Left ventricle myocardium superior (tissue), 1 donor: ENCODE results near the gene ABHD14A. TPM values are rescaled to one million over a fixed set of nuclear protein-coding genes. Genes with fewer than 3 reads are reported as not detected.
A peak's percentile ranks its signal among the peaks of the same experiment; 100 is the strongest.

Experiments used
- ATAC-seq: fragments of 200-7000 bp; cut with Tn5 transposase; one replicate; pipeline ENCODE4 v1.9.1; 2020; ENCODE audit warnings: mild to moderate bottlenecking, moderate library complexity
- DNase-seq: peaks from one replicate; pipeline ENCODE4 v3.0.0-alpha.2; 2020
- intact Hi-C: fragments of 100-400 bp; cut with micrococcal nuclease; formaldehyde crosslinking; loops from one replicate; pipeline ENCODE4 v1.11.0; 2022
- total RNA-seq: library from RNA; stranded (reverse); fragmentation: NEBNext Ultra II Directional; extraction: Animal tissue kit (Norgen Biotek cat#: 25700); gene quantifications from one replicate; pipeline ENCODE4 v1.2.1, GENCODE V29; 2021
- donor health status: DM: no; HTN: yes; CAD: no; lungs with severe emphysema.

Gene ABHD14A
- total RNA-seq, 1 donor from 2014 or later = 27.0 TPM

GRCh38 chr3:52023860-52024764 is 49.2 kb downstream of the ABHD14A start:
- DNase-seq (peak; percentile 47), ATAC-seq (no peak)
- intact Hi-C loops = no loop called here

GRCh38 chr3:52024765-52025452 is 50.0 kb downstream of the ABHD14A start:
- intact Hi-C loops = no loop called here
- DNase-seq (no peak), ATAC-seq (peak; percentile 27)

GRCh38 chr3:52025453-52025852 is 50.6 kb downstream of the ABHD14A start:
- no peak for ATAC-seq
- peak; percentile 60 for DNase-seq
- intact Hi-C loops = no loop called here

GRCh38 chr3:52026041-52026440 is 51.2 kb downstream of the ABHD14A start:
- DNase-seq = peak; percentile 58
- peak; percentile 9 for ATAC-seq
- intact Hi-C loops = no loop called here

GRCh38 chr3:52028572-52028971 is 53.7 kb downstream of the ABHD14A start:
- DNase-seq (peak; percentile 94), ATAC-seq (peak; percentile 81)
- intact Hi-C loops = no loop called here

GRCh38 chr3:52029053-52029452 is 54.2 kb downstream of the ABHD14A start:
- intact Hi-C loops = no loop called here
- DNase-seq (no peak), ATAC-seq (peak; percentile 28)

GRCh38 chr3:52029535-52029934 is 54.7 kb downstream of the ABHD14A start:
- DNase-seq = no peak
- intact Hi-C loops = no loop called here
- no peak for ATAC-seq

Other genes starting within 250 kb of the ABHD14A start
- gene IQCF6, start 195.8 kb upstream of the ABHD14A start, total RNA-seq = not detected
- gene IQCF2, start 113.4 kb upstream of the ABHD14A start, total RNA-seq = not detected
- not detected for gene IQCF5, start 99.5 kb upstream of the ABHD14A start, total RNA-seq
- not detected for gene IQCF1, start 71.7 kb upstream of the ABHD14A start, total RNA-seq
- 8.2 TPM for gene RRP9, start 33.2 kb upstream of the ABHD14A start, total RNA-seq
- 14.7 TPM for gene PARP3, start 32.7 kb upstream of the ABHD14A start, total RNA-seq
- 0.15 TPM for gene GPR62, start 19.7 kb upstream of the ABHD14A start, total RNA-seq
- 71.6 TPM for gene PCBP4, start 7.6 kb upstream of the ABHD14A start, total RNA-seq
- gene ABHD14B, start 1.0 kb upstream of the ABHD14A start, total RNA-seq = 13.1 TPM
- gene ACY1, start 8.5 kb downstream of the ABHD14A start, total RNA-seq = 18.5 TPM
- 663 TPM for gene RPL29, start 20.8 kb downstream of the ABHD14A start, total RNA-seq
- 25.2 TPM for gene DUSP7, start 81.5 kb downstream of the ABHD14A start, total RNA-seq
- gene POC1A, start 179.4 kb downstream of the ABHD14A start, total RNA-seq = 1.5 TPM
- gene ALAS1, start 223.1 kb downstream of the ABHD14A start, total RNA-seq = 166 TPM